ENCODE measurements around the gene PCIF1.

Gene PCIF1

GRCh38 chr20:45912344-45912682 is 22.2 kb upstream of the PCIF1 start:
- H3K4me3 ChIP-seq (ENCODE audit: insufficient read length, low read depth), result peak overlapping the region; percentile 86
- H3K4me1 ChIP-seq (ENCODE audit: insufficient read depth, insufficient read length), result peaks cover 9% of the 10 kb centered on the region
- peaks cover 28% of the 10 kb centered on the region for H3K36me3 ChIP-seq (ENCODE audit: insufficient read depth, insufficient read length, low read length)
- no peaks in the 10 kb centered on the region for H3K27me3 ChIP-seq (ENCODE audit: insufficient read depth, insufficient read length)
- TF ChIP-seq YY1 (IDR thresholded peaks at IDR 0.05; ENCODE audit: insufficient read depth, insufficient read length) (no peak), ZNF274 (IDR thresholded peaks at IDR 0.05; ENCODE audit: low read depth, low read length) (no peak), SUZ12 (IDR thresholded peaks at IDR 0.05; ENCODE audit: extremely low read depth, insufficient read depth, insufficient read length) (no peak)
- H3K9me3 ChIP-seq (ENCODE audit: insufficient read depth, low read length), result no peaks in the 10 kb centered on the region
- no peak for DNase-seq (ENCODE audit: low read depth, low spot score)
- peak overlapping the region; percentile 92 for H3K9ac ChIP-seq (ENCODE audit: insufficient read length, low read depth)

- H3K9ac ChIP-seq (ENCODE audit: insufficient read length, low read depth), result no peak overlapping the region
- no peak overlapping the region for H3K4me3 ChIP-seq (ENCODE audit: insufficient read length, low read depth)
- no peaks in the 10 kb centered on the region for H3K27me3 ChIP-seq (ENCODE audit: insufficient read depth, insufficient read length)
- H3K4me1 ChIP-seq (ENCODE audit: insufficient read depth, insufficient read length), result peaks cover 9% of the 10 kb centered on the region
- no peaks in the 10 kb centered on the region for H3K9me3 ChIP-seq (ENCODE audit: insufficient read depth, low read length)
- no peak for DNase-seq (ENCODE audit: low read depth, low spot score)
- peaks cover 20% of the 10 kb centered on the region for H3K36me3 ChIP-seq (ENCODE audit: insufficient read depth, insufficient read length, low read length)
- TF ChIP-seq SUZ12 (IDR thresholded peaks at IDR 0.05; ENCODE audit: extremely low read depth, insufficient read depth, insufficient read length), result no peak
- no peak for TF ChIP-seq YY1 (IDR thresholded peaks at IDR 0.05; ENCODE audit: insufficient read depth, insufficient read length)
- no peak for TF ChIP-seq ZNF274 (IDR thresholded peaks at IDR 0.05; ENCODE audit: low read depth, low read length)
These were observed 21.4 kb upstream of the PCIF1 start for GRCh38 chr20:45913116-45913515.

- Histone ChIP-seq H3K9ac (ENCODE audit: insufficient read length, low read depth) (no peak overlapping the region), H3K9me3 (ENCODE audit: insufficient read depth, low read length) (no peaks in the 10 kb centered on the region), H3K4me1 (ENCODE audit: insufficient read depth, insufficient read length) (no peaks in the 10 kb centered on the region), H3K27me3 (ENCODE audit: insufficient read depth, insufficient read length) (no peaks in the 10 kb centered on the region), H3K36me3 (ENCODE audit: insufficient read depth, insufficient read length, low read length) (no peaks in the 10 kb centered on the region), H3K4me3 (ENCODE audit: insufficient read length, low read depth) (no peak overlapping the region)
- no peak for DNase-seq (ENCODE audit: low read depth, low spot score)
- TF ChIP-seq SUZ12 (IDR thresholded peaks at IDR 0.05; ENCODE audit: extremely low read depth, insufficient read depth, insufficient read length), result no peak
- TF ChIP-seq ZNF274 (IDR thresholded peaks at IDR 0.05; ENCODE audit: low read depth, low read length), result no peak
- no peak for TF ChIP-seq YY1 (IDR thresholded peaks at IDR 0.05; ENCODE audit: insufficient read depth, insufficient read length)
These were observed 16.7 kb upstream of the PCIF1 start for GRCh38 chr20:45917790-45918141.

GRCh38 chr20:45918182-45918737 is 16.2 kb upstream of the PCIF1 start:
- no peak overlapping the region for H3K4me3 ChIP-seq (ENCODE audit: insufficient read length, low read depth)
- H3K9me3 ChIP-seq (ENCODE audit: insufficient read depth, low read length), result no peaks in the 10 kb centered on the region
- H3K9ac ChIP-seq (ENCODE audit: insufficient read length, low read depth), result no peak overlapping the region

GRCh38 chr20:45918779-45919537 is 15.5 kb upstream of the PCIF1 start:
- TF ChIP-seq YY1 (IDR thresholded peaks at IDR 0.05; ENCODE audit: insufficient read depth, insufficient read length) (no peak), ZNF274 (IDR thresholded peaks at IDR 0.05; ENCODE audit: low read depth, low read length) (no peak), SUZ12 (IDR thresholded peaks at IDR 0.05; ENCODE audit: extremely low read depth, insufficient read depth, insufficient read length) (no peak)

More at GRCh38 chr20:45918182-45918737, 16.2 kb upstream of the PCIF1 start:
- TF ChIP-seq YY1 (IDR thresholded peaks at IDR 0.05; ENCODE audit: insufficient read depth, insufficient read length) (no peak), ZNF274 (IDR thresholded peaks at IDR 0.05; ENCODE audit: low read depth, low read length) (no peak), SUZ12 (IDR thresholded peaks at IDR 0.05; ENCODE audit: extremely low read depth, insufficient read depth, insufficient read length) (no peak)
- DNase-seq (ENCODE audit: low read depth, low spot score), result no peak
- no peaks in the 10 kb centered on the region for H3K36me3 ChIP-seq (ENCODE audit: insufficient read depth, insufficient read length, low read length)
- H3K4me1 ChIP-seq (ENCODE audit: insufficient read depth, insufficient read length), result no peaks in the 10 kb centered on the region
- H3K27me3 ChIP-seq (ENCODE audit: insufficient read depth, insufficient read length), result no peaks in the 10 kb centered on the region

GRCh38 chr20:45919542-45920399 is 14.7 kb upstream of the PCIF1 start:
- no peaks in the 10 kb centered on the region for H3K4me1 ChIP-seq (ENCODE audit: insufficient read depth, insufficient read length)
- DNase-seq (ENCODE audit: low read depth, low spot score), result no peak
- no peaks in the 10 kb centered on the region for H3K36me3 ChIP-seq (ENCODE audit: insufficient read depth, insufficient read length, low read length)
- no peak overlapping the region for H3K4me3 ChIP-seq (ENCODE audit: insufficient read length, low read depth)
- H3K9me3 ChIP-seq (ENCODE audit: insufficient read depth, low read length), result no peaks in the 10 kb centered on the region
- H3K27me3 ChIP-seq (ENCODE audit: insufficient read depth, insufficient read length), result no peaks in the 10 kb centered on the region
- TF ChIP-seq SUZ12 (IDR thresholded peaks at IDR 0.05; ENCODE audit: extremely low read depth, insufficient read depth, insufficient read length) (no peak), ZNF274 (IDR thresholded peaks at IDR 0.05; ENCODE audit: low read depth, low read length) (no peak), YY1 (IDR thresholded peaks at IDR 0.05; ENCODE audit: insufficient read depth, insufficient read length) (no peak)
- no peak overlapping the region for H3K9ac ChIP-seq (ENCODE audit: insufficient read length, low read depth)

More at GRCh38 chr20:45918779-45919537, 15.5 kb upstream of the PCIF1 start:
- DNase-seq (ENCODE audit: low read depth, low spot score), result no peak
- Histone ChIP-seq H3K9me3 (ENCODE audit: insufficient read depth, low read length) (no peaks in the 10 kb centered on the region), H3K4me3 (ENCODE audit: insufficient read length, low read depth) (no peak overlapping the region), H3K9ac (ENCODE audit: insufficient read length, low read depth) (no peak overlapping the region), H3K4me1 (ENCODE audit: insufficient read depth, insufficient read length) (no peaks in the 10 kb centered on the region), H3K36me3 (ENCODE audit: insufficient read depth, insufficient read length, low read length) (no peaks in the 10 kb centered on the region), H3K27me3 (ENCODE audit: insufficient read depth, insufficient read length) (no peaks in the 10 kb centered on the region)
